GM19463 (cell line): ENCODE measurements around the gene FFAR3.
"Not testable (repeated sequence)": the region's sequence is repeated elsewhere in the genome, so short reads cannot be mapped to it uniquely, and the experiment has no call there.

Experiments
- ATAC-seq: cut with Tn5 transposase; IDR thresholded peaks from one replicate; pipeline ENCODE4 v1.9.1; 2021; ENCODE audit warnings: mild to moderate bottlenecking, moderate library complexity; ENCODE audit not compliant: unreplicated experiment

FFAR3 gene

DNA sequence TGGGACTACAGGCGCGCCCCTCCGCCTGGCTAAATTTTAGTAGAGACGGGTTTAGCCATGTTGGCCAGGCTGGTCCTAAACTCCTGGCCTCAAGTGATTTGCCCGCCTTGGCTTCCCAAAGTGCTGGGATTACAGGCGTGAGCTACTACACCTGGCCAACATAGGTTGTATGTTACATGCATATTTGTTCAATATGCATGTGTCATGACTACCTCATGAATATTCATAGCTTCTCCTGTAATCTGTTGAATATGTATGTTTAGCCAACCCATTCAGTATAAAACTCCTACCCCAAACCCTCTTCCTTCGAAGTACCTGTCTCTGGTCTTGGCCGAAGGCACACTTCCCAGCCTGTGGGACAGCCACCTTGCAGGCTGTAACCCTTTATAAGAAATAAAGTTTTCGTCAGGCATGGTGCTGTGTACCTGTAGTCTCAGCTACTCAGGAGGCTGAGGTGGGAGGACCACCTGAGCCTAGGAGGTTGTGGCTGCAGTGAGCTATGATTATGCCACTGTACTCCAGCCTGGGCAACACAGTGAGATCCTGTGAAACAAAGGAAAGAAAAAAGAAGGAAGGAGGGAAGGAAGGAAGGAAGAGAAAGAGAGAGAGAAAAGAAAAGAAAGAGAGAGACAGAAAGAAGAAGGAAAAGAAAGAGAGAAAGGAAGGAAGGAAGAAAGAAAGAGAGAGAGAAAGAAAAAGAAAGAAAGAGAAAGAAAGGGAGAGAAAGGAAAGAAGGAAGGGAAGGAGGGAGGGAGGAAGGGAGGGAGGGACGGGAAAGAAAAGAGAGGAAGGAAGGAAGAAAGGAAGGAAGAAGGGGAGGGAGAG is 41.9 kb downstream of the FFAR3 start:
- no peak for ATAC-seq

DNA sequence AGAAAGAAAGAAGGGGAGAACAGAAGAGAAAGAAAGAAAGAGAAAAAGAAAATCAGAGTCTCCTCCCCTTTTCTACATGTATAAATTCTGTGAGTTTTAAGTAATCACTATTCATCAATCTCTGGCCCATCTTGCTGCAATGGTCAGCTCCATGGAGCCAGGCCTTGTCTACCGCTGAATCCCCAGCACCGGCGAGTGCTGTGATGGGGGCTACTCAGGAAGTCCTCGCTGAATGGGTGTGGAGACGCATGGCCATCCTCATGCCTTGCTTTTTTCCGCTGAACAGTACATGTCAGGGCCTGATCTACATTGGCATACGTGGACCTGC is 42.5 kb downstream of the FFAR3 start:
- ATAC-seq: no peak

DNA sequence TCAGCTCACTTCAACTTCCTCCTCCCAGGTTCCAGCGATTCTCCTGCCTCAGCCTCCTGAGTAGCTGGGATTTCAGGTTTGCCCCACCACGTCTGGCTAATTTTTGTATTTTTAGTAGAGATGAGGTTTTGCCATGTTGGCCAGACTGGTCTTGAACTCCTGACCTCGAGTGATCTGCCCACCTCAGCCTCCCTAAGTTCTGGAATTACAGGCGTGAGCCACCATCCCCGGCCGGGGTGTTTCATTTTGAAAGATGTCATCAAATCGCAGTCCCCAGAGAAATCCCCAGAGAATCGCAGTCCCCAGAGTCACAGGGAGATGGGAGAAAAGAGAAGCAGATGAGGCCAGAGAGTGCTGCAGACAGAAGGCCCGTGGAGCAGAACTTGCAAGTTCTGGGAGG is 43.2 kb downstream of the FFAR3 start:
- ATAC-seq: not testable (repeated sequence)

GRCh38 chr19:35403116-35403760 is 45.0 kb downstream of the FFAR3 start:
- no peak for ATAC-seq

DNA sequence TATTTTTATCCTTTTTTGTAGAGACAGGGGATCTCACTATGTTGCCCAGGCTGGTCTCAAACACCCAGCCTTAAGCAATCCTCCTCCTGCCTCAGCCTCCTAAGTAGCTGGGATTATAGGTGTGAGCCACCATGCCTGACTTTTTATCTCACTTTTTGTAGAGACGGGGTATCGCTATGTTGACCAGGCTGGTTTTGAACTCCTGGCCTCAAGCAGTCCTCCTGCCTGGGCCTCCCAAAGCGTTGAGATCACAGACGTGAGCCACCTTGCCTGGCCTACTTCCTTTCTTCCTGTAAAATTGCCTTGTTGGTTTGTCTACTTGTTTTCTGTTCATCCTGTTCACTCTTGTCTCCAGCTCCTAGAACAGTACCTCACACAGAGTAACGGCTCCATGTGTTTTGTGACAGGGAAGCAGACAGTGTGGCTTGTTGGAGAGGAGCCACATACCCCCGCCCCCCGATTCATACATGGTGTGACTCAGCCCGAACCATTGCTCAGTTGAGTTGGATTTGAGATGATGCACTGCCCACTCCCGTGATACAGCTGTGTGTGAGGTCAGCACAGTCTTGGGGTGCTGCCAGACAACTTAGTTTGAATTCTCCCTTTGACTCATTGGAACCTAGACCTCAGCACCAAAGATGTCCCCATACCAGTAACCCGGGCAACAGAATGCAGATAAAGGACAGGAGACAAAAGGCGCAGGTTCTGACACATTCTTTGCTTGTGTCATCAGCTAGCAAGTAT is 46.8 kb downstream of the FFAR3 start:
- peak; percentile 67 for ATAC-seq

DNA sequence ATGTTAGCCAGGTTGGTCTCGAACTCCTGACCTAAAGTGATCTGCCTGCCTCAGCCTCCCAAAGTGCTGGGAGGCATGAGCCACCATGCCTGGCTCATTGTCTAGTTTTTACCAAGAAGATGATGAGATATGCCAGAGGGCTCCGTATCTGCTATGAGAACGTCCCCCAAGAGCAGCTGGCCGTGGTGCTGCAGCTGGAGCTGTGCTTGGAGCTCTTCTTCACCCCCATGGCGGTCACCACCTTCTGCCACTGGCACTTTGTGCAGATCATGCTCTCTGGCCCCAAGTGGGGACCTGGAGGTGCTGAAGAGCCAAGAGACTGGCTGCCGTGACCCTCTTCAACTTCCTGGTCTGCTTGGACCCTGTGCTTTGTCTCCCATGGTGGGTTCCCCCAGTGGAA is 49.4 kb downstream of the FFAR3 start:
- ATAC-seq: no peak

GRCh38 chr19:35408284-35409171 is 50.3 kb downstream of the FFAR3 start:
- no peak for ATAC-seq

DNA sequence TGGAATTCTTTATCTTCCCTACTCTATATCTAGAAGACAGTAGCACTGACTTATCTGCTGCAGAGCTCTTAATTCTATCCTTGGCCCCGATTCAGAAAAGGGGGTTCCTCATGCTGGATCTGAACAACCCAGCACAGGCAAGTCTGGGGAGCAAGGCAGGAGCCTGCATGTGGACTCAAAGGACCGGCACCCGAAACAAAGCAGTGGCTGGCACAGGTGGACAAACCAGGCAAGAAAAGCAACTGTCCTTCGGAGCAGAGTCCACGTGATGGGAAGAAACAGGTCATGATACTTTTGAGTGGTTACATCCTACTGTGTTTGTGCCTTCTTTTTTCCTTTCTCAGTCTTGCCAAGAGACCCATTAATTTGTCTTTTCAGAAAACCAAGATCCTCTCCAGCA is 50.9 kb downstream of the FFAR3 start:
- no peak for ATAC-seq
